CD4-positive, alpha-beta T cell treated with Interleukin-6 at 100 ng/mL for 8 hours (primary cell): ENCODE data around the gene LIPC.

Experiments used
- DNase-seq: peaks from one replicate; pipeline ENCODE4 v3.0.0-alpha.2; 2020; ENCODE audit warnings: mixed read lengths, low spot score

LIPC gene

GRCh38 chr15:58538225-58538727 lies 106.5 kb downstream of the LIPC start:
- no peak for DNase-seq

DNA sequence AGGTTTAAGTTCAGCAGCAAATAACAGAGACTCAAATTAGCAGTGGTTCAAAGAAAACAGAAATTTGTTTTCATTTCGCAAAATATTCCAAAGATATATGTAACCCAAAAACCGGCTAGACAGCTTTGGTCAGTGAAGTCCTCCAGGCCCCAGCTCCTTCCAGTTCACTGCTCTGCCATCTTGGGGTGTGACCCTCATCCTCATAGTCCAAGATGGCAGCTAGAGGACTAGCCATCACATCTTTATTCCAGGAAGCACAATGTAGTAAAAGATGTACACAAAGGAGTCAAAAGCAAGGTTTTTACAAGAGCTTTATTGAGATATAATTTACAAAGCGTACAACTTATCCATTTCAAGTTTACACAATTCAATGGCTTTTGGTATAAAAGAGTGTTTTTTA lies 107.1 kb downstream of the LIPC start:
- no peak for DNase-seq

DNA sequence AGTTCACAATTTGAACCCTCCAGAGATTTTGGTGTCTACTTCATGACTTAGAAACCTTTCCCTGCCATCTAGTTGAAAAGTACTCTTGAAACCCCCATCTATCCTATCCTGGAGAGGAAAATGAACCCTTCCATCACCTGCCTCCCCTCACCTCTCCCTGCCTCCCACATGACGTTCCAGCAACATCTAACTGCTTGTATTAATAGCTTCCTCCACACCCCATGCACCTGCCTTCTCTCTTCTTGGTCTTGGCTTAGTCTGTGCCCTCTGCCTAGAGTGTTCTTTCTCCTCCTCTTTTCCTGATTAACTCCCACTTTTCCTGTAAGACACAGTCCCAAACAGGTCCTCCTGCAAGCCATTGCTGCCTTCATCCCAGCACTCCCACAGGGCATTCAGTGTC lies 107.8 kb downstream of the LIPC start:
- DNase-seq = no peak

GRCh38 chr15:58541410-58542087 lies 109.8 kb downstream of the LIPC start:
- DNase-seq = no peak

DNA sequence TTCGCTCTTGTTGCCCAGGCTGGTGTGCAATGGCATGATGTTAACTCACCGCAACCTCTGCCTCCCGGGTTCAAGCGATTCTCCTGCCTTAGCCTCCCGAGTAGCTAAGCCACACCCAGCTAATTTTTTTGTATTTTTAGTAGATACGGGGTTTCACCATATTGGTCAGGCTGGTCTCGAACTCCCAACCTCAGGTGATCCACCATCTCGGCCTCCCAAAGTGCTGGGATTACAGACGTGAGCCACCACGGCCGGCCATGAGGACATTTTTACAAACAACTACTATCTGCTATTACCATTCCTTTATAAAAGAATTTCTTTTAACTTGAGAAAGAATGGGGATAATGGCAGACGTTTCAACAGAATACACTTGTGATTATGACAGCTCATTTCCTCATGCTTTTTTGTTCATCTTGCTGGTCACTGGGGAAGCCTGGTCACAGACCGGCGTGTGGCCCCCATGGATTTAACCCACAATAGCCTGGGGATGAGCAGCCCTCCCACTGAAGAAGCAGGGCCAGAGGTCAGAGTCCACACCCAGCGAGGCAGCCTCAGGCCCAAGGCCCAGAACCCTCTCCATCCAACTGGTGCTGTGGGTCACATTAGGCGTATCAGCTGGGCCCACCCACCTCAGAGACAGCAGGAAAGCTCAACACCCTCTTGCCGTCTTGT lies 112.0 kb downstream of the LIPC start:
- no peak for DNase-seq

- no peak for DNase-seq
Observed at GRCh38 chr15:58544756-58545155, 113.0 kb downstream of the LIPC start.

GRCh38 chr15:58545307-58546065 lies 113.7 kb downstream of the LIPC start:
- DNase-seq = no peak

DNA sequence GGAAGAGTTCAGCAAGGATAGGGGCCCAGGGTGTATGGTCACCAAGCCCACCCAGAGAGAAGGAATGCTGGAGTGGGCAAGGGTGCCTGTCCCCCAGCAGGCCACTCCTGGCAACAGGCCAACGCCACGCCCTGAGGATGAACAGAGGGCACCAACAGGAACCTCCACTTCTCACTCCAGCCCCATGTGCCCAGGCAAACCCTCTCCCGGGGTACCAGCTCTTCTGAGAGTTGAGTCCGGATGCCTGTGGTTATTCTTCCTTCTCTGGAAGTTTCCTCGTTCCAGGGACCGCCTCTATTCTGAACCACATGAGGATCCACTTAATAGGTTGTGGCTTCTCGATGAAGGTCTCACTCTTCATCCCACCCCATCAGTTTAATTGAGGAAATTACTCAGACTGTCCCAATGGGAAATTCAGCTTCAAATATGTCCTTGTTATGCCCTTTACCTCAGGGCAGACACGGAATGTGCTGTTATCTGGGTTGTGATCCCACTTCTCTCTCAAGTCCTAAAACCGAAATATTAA lies 114.3 kb downstream of the LIPC start:
- no peak for DNase-seq

DNA sequence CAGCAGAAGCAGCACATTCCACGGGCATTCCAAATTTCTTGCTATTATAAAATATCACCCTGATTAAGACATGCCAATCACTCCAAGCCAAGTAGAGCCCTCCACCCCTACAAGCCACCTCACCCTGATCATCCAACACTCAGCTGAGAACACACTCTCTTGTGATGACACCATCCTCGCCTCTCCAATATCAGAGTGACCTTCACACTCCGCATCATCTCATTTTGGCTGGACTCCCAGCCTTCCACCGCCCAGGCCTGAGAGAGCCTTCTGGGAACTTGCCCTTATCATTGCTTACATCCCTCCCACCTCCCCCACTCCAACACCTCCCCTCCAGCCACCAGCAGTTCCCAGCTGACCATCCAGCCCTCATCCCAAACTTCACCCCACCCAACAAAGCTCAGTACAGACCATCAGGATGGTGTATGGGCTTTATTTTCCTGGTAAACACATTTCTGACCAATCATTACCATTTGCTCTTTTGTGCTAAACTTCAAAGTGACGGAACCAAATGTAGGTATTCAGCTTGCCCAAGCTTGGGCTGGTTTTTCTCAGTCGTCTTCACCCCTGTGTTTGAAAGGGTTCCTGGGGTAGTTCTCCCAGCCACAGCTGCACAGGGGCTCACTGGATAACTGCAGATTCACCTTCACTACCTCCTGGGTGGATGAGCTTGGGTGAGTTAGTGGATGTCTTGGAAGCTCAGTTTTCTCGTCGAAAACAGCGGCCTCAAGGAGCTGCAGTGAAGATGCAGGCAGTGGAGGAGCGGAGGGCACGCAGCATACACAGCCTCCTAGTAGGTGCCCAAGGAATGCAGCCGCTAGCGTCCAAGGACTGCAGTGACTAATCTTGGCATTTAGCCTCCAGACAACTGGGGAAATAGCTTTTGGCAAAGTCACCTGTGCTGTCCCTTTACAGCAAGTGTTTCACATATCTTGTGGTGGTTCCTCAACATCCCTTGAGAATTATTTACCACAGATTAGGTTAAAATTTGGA lies 115.1 kb downstream of the LIPC start:
- no peak for DNase-seq

DNA sequence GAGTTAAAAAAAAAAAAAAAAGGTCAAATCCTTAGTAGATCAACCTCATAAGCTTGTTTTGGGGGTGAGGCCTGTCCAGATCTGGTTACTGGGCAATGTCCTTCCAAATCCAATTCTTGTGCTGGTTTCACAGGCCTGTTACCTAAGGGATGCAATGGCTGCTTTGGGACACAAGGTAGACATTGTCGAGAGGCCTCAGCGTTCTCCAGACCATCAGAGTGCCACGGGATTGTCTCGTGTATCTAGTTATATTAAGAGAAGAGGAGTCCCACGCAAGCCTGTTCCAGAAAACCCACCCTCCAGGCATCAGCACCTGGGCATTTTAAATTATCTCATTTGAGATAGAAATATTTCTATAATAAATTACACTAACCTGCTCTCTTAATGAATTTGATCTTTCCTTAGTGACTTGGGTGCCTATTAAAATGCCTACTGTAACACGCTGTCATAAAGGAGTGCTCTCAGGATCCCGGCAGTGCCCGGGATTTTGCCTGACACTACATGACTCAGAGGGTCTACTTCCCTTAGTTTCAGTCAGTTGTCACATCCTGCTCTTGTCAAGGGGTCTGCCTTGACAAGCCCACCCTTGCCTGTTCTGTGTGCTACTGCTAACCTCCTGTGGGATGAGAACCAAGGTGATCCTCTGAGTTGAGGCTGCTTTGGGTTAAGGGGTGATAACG lies 116.0 kb downstream of the LIPC start:
- DNase-seq = no peak

DNA sequence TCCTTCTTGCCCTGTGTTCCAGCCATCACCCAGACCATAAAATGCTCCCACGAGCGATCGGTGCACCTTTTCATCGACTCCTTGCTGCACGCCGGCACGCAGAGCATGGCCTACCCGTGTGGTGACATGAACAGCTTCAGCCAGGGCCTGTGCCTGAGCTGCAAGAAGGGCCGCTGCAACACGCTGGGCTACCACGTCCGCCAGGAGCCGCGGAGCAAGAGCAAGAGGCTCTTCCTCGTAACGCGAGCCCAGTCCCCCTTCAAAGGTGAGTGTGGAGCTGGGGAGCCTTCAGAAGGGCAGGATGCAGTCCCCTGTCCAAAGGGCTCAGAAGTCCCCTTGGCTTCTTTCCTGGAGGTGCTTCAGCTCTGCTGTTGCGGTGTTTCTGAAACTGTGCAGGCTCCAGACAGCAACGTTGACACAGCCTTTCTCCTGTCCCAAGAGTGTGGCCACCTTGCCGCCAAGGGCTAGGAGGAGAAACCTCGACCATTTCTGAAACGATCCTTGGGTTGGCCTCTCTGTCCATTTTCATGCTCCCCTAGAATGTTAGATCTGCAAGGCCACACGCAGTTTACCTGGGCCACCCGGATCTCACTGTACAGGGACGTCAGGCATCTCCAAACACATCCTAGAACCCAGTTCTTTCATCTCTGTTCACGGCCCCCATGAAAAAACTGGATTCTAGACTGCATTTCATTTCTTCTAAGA lies 116.7 kb downstream of the LIPC start:
- no peak for DNase-seq

- no peak for DNase-seq
Observed at GRCh38 chr15:58549013-58549784, 117.4 kb downstream of the LIPC start.

GRCh38 chr15:58549785-58550074 lies 117.9 kb downstream of the LIPC start:
- DNase-seq = no peak

DNA sequence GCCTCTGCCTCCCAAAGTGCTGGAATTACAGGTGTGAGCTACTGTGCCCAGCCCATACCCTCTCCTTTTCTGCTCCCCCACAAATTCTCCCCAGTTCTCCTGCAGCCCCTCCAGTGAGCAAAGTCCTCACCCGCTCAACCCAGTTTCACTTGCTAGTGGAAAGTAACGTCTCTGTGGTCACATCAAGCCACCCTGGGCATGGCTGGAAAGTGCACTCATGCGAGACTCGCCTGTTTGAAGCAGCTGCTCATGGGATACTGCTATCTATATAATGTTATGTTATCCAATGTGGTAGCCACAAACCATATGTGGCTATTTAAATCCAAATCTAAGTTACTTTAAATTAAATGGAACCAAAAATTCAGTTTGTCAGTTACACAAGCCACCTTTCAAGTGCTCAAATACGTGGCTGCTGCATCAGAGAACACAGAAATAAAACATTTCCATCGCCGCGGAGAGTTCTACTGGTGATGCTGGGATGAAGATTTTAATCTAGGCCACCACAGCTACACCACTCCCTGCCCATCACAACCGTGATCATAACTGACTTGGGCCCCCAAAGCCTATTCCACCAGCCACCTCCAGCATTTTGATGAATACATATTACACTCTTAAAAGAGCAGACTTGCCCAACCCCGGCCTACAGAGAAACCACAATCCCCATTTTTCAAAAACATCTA lies 119.4 kb downstream of the LIPC start:
- no peak for DNase-seq

GRCh38 chr15:58551764-58552504 lies 120.1 kb downstream of the LIPC start:
- DNase-seq = no peak

- no peak for DNase-seq
Observed at GRCh38 chr15:58552505-58553364, 120.9 kb downstream of the LIPC start.

- DNase-seq = no peak
Observed at GRCh38 chr15:58553365-58553918, 121.7 kb downstream of the LIPC start.
